Esophagus squamous epithelium (tissue), 5 donors: ENCODE measurements around the gene C11orf52. TPM values are rescaled to one million over a fixed set of nuclear protein-coding genes. Genes with fewer than 3 reads are reported as not detected.

Source experiments
- DNase-seq: peaks from one replicate; lab custom pipeline; 2025; lab: John Stamatoyannopoulos, UW
- H3K27ac ChIP-seq, 4 donors: fragments of 200-600 bp; sonication (generic); one replicate each; pipeline ENCODE4 v1.5.1; 2016 to 2019; ENCODE audit warnings: mild to moderate bottlenecking in 1 of 4
- H3K27me3 ChIP-seq, 4 donors: fragments of 200-600 bp; sonication (generic); 1 replicate in 3 of 4; 2 replicates in 1 of 4; pipeline versions ENCODE4 v1.5.1 to v1.6.0; 2017 to 2021; ENCODE audit warnings: antibody characterized with exemption in 1 of 4
- H3K36me3 ChIP-seq, 3 donors: fragments of 200-600 bp; sonication (generic); one replicate each; pipeline ENCODE4 v1.5.1; 2016 to 2019
- H3K4me1 ChIP-seq, 3 donors: fragments of 200-600 bp; sonication (generic); one replicate each; pipeline ENCODE4 v1.5.1; 2017 to 2019
- H3K4me3 ChIP-seq, 4 donors: fragments of 200-600 bp; sonication (generic); 1 replicate in 3 of 4; 2 replicates in 1 of 4; pipeline ENCODE4 v1.5.1; 2016 to 2019; ENCODE audit warnings: mild to moderate bottlenecking in 2 of 4, moderate library complexity in 1 of 4
- H3K9me3 ChIP-seq, 3 donors: fragments of 200-600 bp; sonication (generic); one replicate each; pipeline ENCODE4 v1.5.1; 2016 to 2019
- CTCF ChIP-seq, 6 experiments: fragments of 450-650 bp in 4 of 6; fragments of 200-600 bp in 2 of 6; sonication (generic) in 2 of 6; IDR thresholded peaks; one replicate each; pipeline ENCODE4 v1.5.1; 2016 to 2019; ENCODE audit warnings: antibody characterized with exemption in 6 of 6, mild to moderate bottlenecking in 4 of 6, moderate library complexity in 4 of 6
- POLR2A ChIP-seq, 4 donors: fragments of 450-650 bp; IDR thresholded peaks; one replicate each; pipeline ENCODE4 v1.6.1; 2017; ENCODE audit warnings: antibody characterized with exemption in 4 of 4, mild to moderate bottlenecking in 4 of 4, moderate library complexity in 3 of 4
- WGBS, 2 donors: methylation state at CpG; one replicate each; pipeline ENCODE4 v1.1.5; 2018; 5-methylcytosine and 5-hydroxymethylcytosine counted together
- intact Hi-C: fragments of 100-400 bp; cut with DNase I; formaldehyde crosslinking; loops from one replicate; pipeline ENCODE4 v1.15.0; 2022
- total RNA-seq, 4 donors: library from RNA; depleted of rRNA; stranded (reverse); fragments of >200 nt; gene quantifications; one replicate each; pipeline ENCODE4 v1.1.0, GENCODE V29; 2016
- donor health status: DM: yes; HTN: yes; CAD: no.

The C11orf52 gene
- total RNA-seq, 4 donors from 2014 or later, result 2.4 to 10.2 (median 3.7) TPM

- intact Hi-C loops, result loop anchor here (10.0 kb wide), 1 partner anchor 149 kb away; the partner anchor contains the start of genes SDHD and TIMM8B
Measured at GRCh38 chr11:111935317-111936039, 16.8 kb downstream of the C11orf52 start.

GRCh38 chr11:111936040-111936540, 17.4 kb downstream of the C11orf52 start:
- Histone ChIP-seq H3K4me3 (peak overlapping the region in 3 of 4 donors; percentile 54 to 79 (median 75)), H3K27me3 (no peaks in the 10 kb centered on the region), H3K27ac (peak overlapping the region; percentile 44 to 85 (median 76)), H3K4me1 (peaks cover 0 to 60% (median 33%) of the 10 kb centered on the region in 3 donors), H3K36me3 (no peaks in the 10 kb centered on the region), H3K9me3 (no peaks in the 10 kb centered on the region)
- 33 to 66% methylated on average over 3 of the region's 3 CpGs for WGBS, 2 donors
- DNase-seq, result no peak
- no peak for TF ChIP-seq POLR2A (IDR thresholded peaks at IDR 0.05)
- TF ChIP-seq CTCF (IDR thresholded peaks at IDR 0.05), result no peak
- intact Hi-C loops, result loop anchor here (10.0 kb wide), 1 partner anchor 149 kb away; the partner anchor contains the start of genes SDHD and TIMM8B

More at GRCh38 chr11:111935317-111936039, 16.8 kb downstream of the C11orf52 start:
- H3K4me3 ChIP-seq, result no peak overlapping the region
- peaks cover 0 to 60% (median 33%) of the 10 kb centered on the region in 3 donors for H3K4me1 ChIP-seq
- H3K27me3 ChIP-seq, result no peaks in the 10 kb centered on the region
- no peak for DNase-seq
- peak overlapping the region in 3 of 4 donors; percentile 71 to 82 (median 78) for H3K27ac ChIP-seq
- WGBS, 2 donors, result 47 to 61% methylated on average over 4 of the region's 4 CpGs
- TF ChIP-seq POLR2A (IDR thresholded peaks at IDR 0.05), result no peak
- no peak for TF ChIP-seq CTCF (IDR thresholded peaks at IDR 0.05)
- H3K9me3 ChIP-seq, result no peaks in the 10 kb centered on the region
- no peaks in the 10 kb centered on the region for H3K36me3 ChIP-seq

GRCh38 chr11:111937461-111937769, 18.7 kb downstream of the C11orf52 start:
- intact Hi-C loops, result loop anchor here (10.0 kb wide), 1 partner anchor 147 kb away; the partner anchor contains the start of genes SDHD and TIMM8B
- Histone ChIP-seq H3K4me3 (peak overlapping the region; percentile 54 to 79 (median 70)), H3K36me3 (no peaks in the 10 kb centered on the region), H3K4me1 (peaks cover 0 to 58% (median 33%) of the 10 kb centered on the region in 3 donors), H3K27me3 (no peaks in the 10 kb centered on the region), H3K9me3 (no peaks in the 10 kb centered on the region), H3K27ac (peak overlapping the region; percentile 44 to 85 (median 76))
- WGBS, 2 donors, result no CpG with 5 or more reads among the region's 9 CpGs
- no peak for TF ChIP-seq CTCF (IDR thresholded peaks at IDR 0.05)
- no peak for TF ChIP-seq POLR2A (IDR thresholded peaks at IDR 0.05)
- DNase-seq, result no peak

GRCh38 chr11:111937844-111938243, 19.1 kb downstream of the C11orf52 start:
- H3K36me3 ChIP-seq, result no peaks in the 10 kb centered on the region
- WGBS, 2 donors, result 68 to 71% methylated on average over 7 of the region's 7 CpGs
- H3K9me3 ChIP-seq, result no peaks in the 10 kb centered on the region
- no peaks in the 10 kb centered on the region for H3K27me3 ChIP-seq
- peak overlapping the region in 3 of 4 donors; percentile 54 to 79 (median 75) for H3K4me3 ChIP-seq
- TF ChIP-seq CTCF (IDR thresholded peaks at IDR 0.05) (no peak), POLR2A (IDR thresholded peaks at IDR 0.05) (no peak)
- H3K27ac ChIP-seq, result peak overlapping the region in 3 of 4 donors; percentile 71 to 85 (median 82)
- no peak for DNase-seq
- peaks cover 0 to 59% (median 33%) of the 10 kb centered on the region in 3 donors for H3K4me1 ChIP-seq
- intact Hi-C loops, result loop anchor here (10.0 kb wide), 1 partner anchor 147 kb away; the partner anchor contains the start of genes SDHD and TIMM8B

GRCh38 chr11:111938687-111939160, 20.0 kb downstream of the C11orf52 start:
- intact Hi-C loops, result loop anchor here (10.0 kb wide), 1 partner anchor 146 kb away; the partner anchor contains the start of genes SDHD and TIMM8B
- Histone ChIP-seq H3K27me3 (no peaks in the 10 kb centered on the region), H3K36me3 (no peaks in the 10 kb centered on the region), H3K4me1 (peaks cover 0 to 59% (median 33%) of the 10 kb centered on the region in 3 donors), H3K27ac (peak overlapping the region; percentile 18 to 85 (median 76)), H3K4me3 (peak overlapping the region in 1 of 4 donors; percentile 27), H3K9me3 (no peaks in the 10 kb centered on the region)
- no peak for DNase-seq
- TF ChIP-seq POLR2A (IDR thresholded peaks at IDR 0.05) (no peak), CTCF (IDR thresholded peaks at IDR 0.05) (no peak)
- WGBS, 2 donors, result 21 to 34% methylated on average over 6 to 7 of the region's 7 CpGs
